GM19452 (cell line): ENCODE results near the gene HOXA7.
A peak's percentile ranks its signal among the peaks of the same experiment; 100 is the strongest.

Source experiments
- ATAC-seq: cut with Tn5 transposase; IDR thresholded peaks from one replicate; pipeline ENCODE4 v1.9.1; 2021; ENCODE audit not compliant: unreplicated experiment

The HOXA7 gene

GRCh38 chr7:27171637-27172314 is 15.3 kb upstream of the HOXA7 start:
- ATAC-seq = no peak

- ATAC-seq = no peak
Observed at GRCh38 chr7:27171325-27171636, 14.8 kb upstream of the HOXA7 start.

GRCh38 chr7:27170426-27171324 is 14.2 kb upstream of the HOXA7 start:
- no peak for ATAC-seq

GRCh38 chr7:27169658-27170425 is 13.4 kb upstream of the HOXA7 start:
- ATAC-seq = no peak

GRCh38 chr7:27168265-27168947 is 11.9 kb upstream of the HOXA7 start:
- ATAC-seq = no peak

GRCh38 chr7:27167916-27168264 is 11.4 kb upstream of the HOXA7 start:
- no peak for ATAC-seq

GRCh38 chr7:27166531-27167505 is 10.3 kb upstream of the HOXA7 start:
- no peak for ATAC-seq

GRCh38 chr7:27165996-27166530 is 9.6 kb upstream of the HOXA7 start:
- ATAC-seq = no peak

GRCh38 chr7:27165089-27165995 is 8.9 kb upstream of the HOXA7 start, which contains the start of gene HOXA9:
Gene HOXA9 (minus strand): TSS chr7:27165537. CDS start chr7:27165457, 80 bp downstream.
- ATAC-seq = no peak

- ATAC-seq = no peak
Observed at GRCh38 chr7:27164367-27165088, 8.1 kb upstream of the HOXA7 start.

- ATAC-seq = no peak
Observed at GRCh38 chr7:27164045-27164366, 7.5 kb upstream of the HOXA7 start.

GRCh38 chr7:27163288-27164044 is 7.0 kb upstream of the HOXA7 start:
- ATAC-seq = no peak

- no peak for ATAC-seq
Observed at GRCh38 chr7:27162561-27163287, 6.2 kb upstream of the HOXA7 start.

GRCh38 chr7:27161721-27162560 is 5.5 kb upstream of the HOXA7 start:
- ATAC-seq = no peak

GRCh38 chr7:27161214-27161720 is 4.8 kb upstream of the HOXA7 start:
- peak; percentile 7 for ATAC-seq
